A673 (cell line): ENCODE measurements around the gene FASN.

Source experiments
- CTCF ChIP-seq: fragments of 300-800, 200-600 bp; sonication (generic); conservative IDR thresholded peaks from 2 replicates; pipeline ENCODE4 v1.5.1; 2017; ENCODE audit warnings: low read depth, mild to moderate bottlenecking, antibody characterized with exemption, low read length, moderate library complexity, mixed read lengths
- EZH2 ChIP-seq: fragments of 200-600 bp; sonication (generic); IDR thresholded peaks from 2 replicates; pipeline ENCODE4 v1.6.1; 2017; ENCODE audit warnings: borderline replicate concordance, low read depth, mild to moderate bottlenecking, mixed read lengths, antibody characterized with exemption, low read length; ENCODE audit not compliant: poor library complexity, severe bottlenecking

- TF ChIP-seq CTCF (no peak), EZH2 (no peak)
These were observed 4.0 kb upstream of the FASN start for GRCh38 chr17:82101767-82102679.
